Measurements from ENCODE around the gene PLEKHM3. TPM values are rescaled to one million over a fixed set of nuclear protein-coding genes. Genes with fewer than 3 reads are reported as not detected.

PLEKHM3 gene
- total and polyA plus RNA-seq, 2 of the 13 experiments (the other 11 are each of a cell fraction or from before 2014, with no cell fraction given): 4.5 to 4.7 TPM

DNA sequence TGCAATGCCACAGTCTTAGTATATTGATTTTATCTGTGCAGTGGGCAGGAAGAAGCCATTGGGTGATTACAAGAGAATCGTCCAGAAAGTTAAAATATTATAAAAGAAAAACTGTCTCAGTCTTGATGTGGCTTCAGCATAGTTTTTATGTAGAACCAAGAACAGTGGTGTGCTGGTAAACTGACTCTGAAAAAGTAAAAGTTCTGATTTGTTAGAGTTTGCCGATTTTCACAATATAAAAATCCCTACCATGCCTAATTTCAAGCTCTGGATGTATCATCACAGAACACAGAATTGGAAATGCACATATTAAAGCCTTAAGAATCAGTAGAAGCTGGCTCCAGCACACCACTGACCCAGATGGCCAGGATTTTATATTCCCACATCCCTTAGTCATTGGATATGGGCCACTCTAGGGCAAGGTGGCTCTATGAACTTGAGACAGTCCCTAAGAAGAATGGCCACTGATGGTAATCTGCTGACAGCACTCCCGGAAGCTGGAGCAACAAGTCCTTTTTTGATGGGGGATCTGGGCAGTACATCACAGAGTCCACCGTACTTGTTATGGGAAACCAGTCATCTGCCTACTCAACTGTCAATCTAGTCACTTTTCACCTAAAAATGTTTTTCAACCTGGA, 9.3 kb upstream of the PLEKHM3 start:
- Histone ChIP-seq H3K4me1 (ENCODE audit: insufficient read depth, low read length) (peaks cover 73% of the 10 kb centered on the region), H2AFZ (ENCODE audit: low read length) (no peak overlapping the region), H3K27ac (ENCODE audit: extremely low read length, insufficient read depth, low read length) (peak overlapping the region; percentile 70), H3K79me2 (ENCODE audit: insufficient read depth, low read length) (no peaks in the 10 kb centered on the region), H3K4me2 (ENCODE audit: low read depth, low read length) (peak overlapping the region; percentile 58), H3K4me3 (replicated peaks in 1 of 3; ENCODE audit: insufficient read depth in 1 of 3, low read depth in 2 of 3, low read length in 3 of 3) (no peak overlapping the region), H3K36me3 (replicated peaks in 1 of 2; ENCODE audit: control insufficient read depth in 1 of 2, insufficient read depth in 2 of 2, low read length in 2 of 2) (no peaks in the 10 kb centered on the region), H3K27me3 (ENCODE audit: control insufficient read depth in 1 of 2, insufficient read depth in 2 of 2, low read length in 2 of 2) (no peaks in the 10 kb centered on the region), H4K20me1 (ENCODE audit: insufficient read depth, low read length) (no peaks in the 10 kb centered on the region), H3K9ac (ENCODE audit: insufficient read depth, low read depth, low read length) (peak overlapping the region; percentile 55; the same call in 1 of the 2 replicates), H3K9me3 (ENCODE audit: low read length) (no peaks in the 10 kb centered on the region)
- TSS peak; percentile 92 for BruUV-seq (replicated peaks)
- intact Hi-C loops (cut with micrococcal nuclease; ENCODE audit: unreplicated experiment) (loop anchor here (1.0 to 5.0 kb wide), 8 partner anchors 38 to 408 kb away; no protein-coding TSS in a partner anchor), in situ Hi-C loops (cut with HindIII; ENCODE audit: extremely low pct_ligation_motif_present, low pct_unique_long_range_greater_than_20kb) (loop anchor here (5.0 kb wide), 2 partner anchors 287 to 407 kb away; partner anchors contain the start of gene METTL21A)
- DNase-seq (ENCODE audit: low spot score) (no peak), FAIRE-seq (no peak), ATAC-seq (no peak)
- TF ChIP-seq, protein P1, sequence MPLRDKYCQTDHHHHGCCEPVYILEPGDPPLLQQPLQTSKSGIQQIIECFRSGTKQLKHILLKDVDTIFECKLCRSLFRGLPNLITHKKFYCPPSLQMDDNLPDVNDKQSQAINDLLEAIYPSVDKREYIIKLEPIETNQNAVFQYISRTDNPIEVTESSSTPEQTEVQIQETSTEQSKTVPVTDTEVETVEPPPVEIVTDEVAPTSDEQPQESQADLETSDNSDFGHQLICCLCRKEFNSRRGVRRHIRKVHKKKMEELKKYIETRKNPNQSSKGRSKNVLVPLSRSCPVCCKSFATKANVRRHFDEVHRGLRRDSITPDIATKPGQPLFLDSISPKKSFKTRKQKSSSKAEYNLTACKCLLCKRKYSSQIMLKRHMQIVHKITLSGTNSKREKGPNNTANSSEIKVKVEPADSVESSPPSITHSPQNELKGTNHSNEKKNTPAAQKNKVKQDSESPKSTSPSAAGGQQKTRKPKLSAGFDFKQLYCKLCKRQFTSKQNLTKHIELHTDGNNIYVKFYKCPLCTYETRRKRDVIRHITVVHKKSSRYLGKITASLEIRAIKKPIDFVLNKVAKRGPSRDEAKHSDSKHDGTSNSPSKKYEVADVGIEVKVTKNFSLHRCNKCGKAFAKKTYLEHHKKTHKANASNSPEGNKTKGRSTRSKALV (CRISPR knock-in tag; IDR thresholded peaks at IDR 0.05): 0 out of 2 replicates have a peak, but pooled peaks have one; percentile 17
- TF ChIP-seq FOSL2 (CRISPR knock-in tag; IDR thresholded peaks at IDR 0.05) (0 out of 2 replicates have a peak, but pooled peaks have one; percentile 8), ZNF251 (CRISPR knock-in tag; IDR thresholded peaks at IDR 0.05) (no peak), FOXJ3 (CRISPR knock-in tag; IDR thresholded peaks at IDR 0.05; ENCODE audit: borderline replicate concordance) (0 out of 2 replicates have a peak, but pooled peaks have one; percentile 1), JUN (CRISPR knock-in tag; IDR thresholded peaks at IDR 0.05) (peak; percentile 5; the same call in 1 of the 2 replicates)
- WGBS (ENCODE audit: low lambda C conversion rate): 58% methylated on average over 4 of the region's 4 CpGs
- CTCF ChIA-PET (ENCODE audit: low intra/inter-chr PET ratio, low total read pairs): interaction anchor here (1.5 to 2.6 kb wide), 4 partner anchors 61 to 288 kb away, joined by 4 to 32 read pairs (median 8); partner anchors contain the start of gene FZD5
- POLR2A ChIA-PET: interaction anchor here (0.6 to 3.6 kb wide), 24 partner anchors 9 to 409 kb away, joined by 3 to 33 read pairs (median 8); partner anchors contain the start of genes CCNYL1, FZD5 and PLEKHM3

Data from HepG2 (cell line).